ENCODE results near the gene CLIC6.

CLIC6 gene

GRCh38 chr21:34636961-34637360, 31.8 kb upstream of the CLIC6 start:
- Histone ChIP-seq H3K27me3 (ENCODE audit: control insufficient read depth in 2 of 2, insufficient read depth in 2 of 2, low read length in 2 of 2) (no peaks in the 10 kb centered on the region), H3K27ac (ENCODE audit: low read depth in 2 of 2, low read length in 2 of 2) (no peak overlapping the region), H3K9me3 (ENCODE audit: control insufficient read depth in 2 of 2, low read length in 2 of 2) (no peaks in the 10 kb centered on the region), H3K4me1 (ENCODE audit: control insufficient read depth in 2 of 2, insufficient read depth in 2 of 2, low read length in 2 of 2) (no peaks in the 10 kb centered on the region), H3K4me3 (ENCODE audit: low read length in 2 of 2) (no peak overlapping the region), H3K9ac (ENCODE audit: low read depth in 1 of 2, low read length in 2 of 2) (no peak overlapping the region), H3K36me3 (ENCODE audit: control insufficient read depth in 2 of 2, insufficient read depth in 2 of 2, low read length in 2 of 2) (no peaks in the 10 kb centered on the region)

DNA sequence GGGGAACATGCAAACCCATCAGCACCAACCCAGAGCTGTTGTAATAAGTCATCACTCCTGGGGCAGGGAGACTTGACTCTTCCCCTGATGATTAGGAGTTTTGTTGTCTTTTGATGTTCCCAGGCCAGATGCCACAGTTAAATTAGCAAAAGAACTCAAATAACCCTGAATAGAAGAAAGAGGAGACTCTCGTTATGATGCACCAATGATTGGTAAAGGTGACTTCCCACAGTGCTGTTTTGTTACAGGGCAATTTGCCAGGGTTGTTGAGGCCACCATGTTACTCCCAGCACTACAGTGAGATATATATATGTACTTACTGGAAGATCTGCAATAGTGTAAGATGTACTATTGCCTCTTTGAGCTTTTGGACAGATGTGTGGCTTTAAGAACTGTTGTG, 29.5 kb upstream of the CLIC6 start:
- no peaks in the 10 kb centered on the region for H3K4me1 ChIP-seq (ENCODE audit: control insufficient read depth in 2 of 2, insufficient read depth in 2 of 2, low read length in 2 of 2)
- H3K9ac ChIP-seq (ENCODE audit: low read depth in 1 of 2, low read length in 2 of 2), result no peak overlapping the region
- no peak overlapping the region for H3K27ac ChIP-seq (ENCODE audit: low read depth in 2 of 2, low read length in 2 of 2)
- no peak overlapping the region for H3K4me3 ChIP-seq (ENCODE audit: low read length in 2 of 2)
- H3K9me3 ChIP-seq (ENCODE audit: control insufficient read depth in 2 of 2, low read length in 2 of 2), result no peaks in the 10 kb centered on the region
- no peaks in the 10 kb centered on the region for H3K36me3 ChIP-seq (ENCODE audit: control insufficient read depth in 2 of 2, insufficient read depth in 2 of 2, low read length in 2 of 2)
- no peaks in the 10 kb centered on the region for H3K27me3 ChIP-seq (ENCODE audit: control insufficient read depth in 2 of 2, insufficient read depth in 2 of 2, low read length in 2 of 2)

- Histone ChIP-seq H3K27ac (ENCODE audit: low read depth in 2 of 2, low read length in 2 of 2) (no peak overlapping the region), H3K4me1 (ENCODE audit: control insufficient read depth in 2 of 2, insufficient read depth in 2 of 2, low read length in 2 of 2) (no peaks in the 10 kb centered on the region), H3K27me3 (ENCODE audit: control insufficient read depth in 2 of 2, insufficient read depth in 2 of 2, low read length in 2 of 2) (no peaks in the 10 kb centered on the region), H3K9ac (ENCODE audit: low read depth in 1 of 2, low read length in 2 of 2) (no peak overlapping the region), H3K36me3 (ENCODE audit: control insufficient read depth in 2 of 2, insufficient read depth in 2 of 2, low read length in 2 of 2) (no peaks in the 10 kb centered on the region), H3K4me3 (ENCODE audit: low read length in 2 of 2) (peak overlapping the region in 1 of 2 donors; percentile 42), H3K9me3 (ENCODE audit: control insufficient read depth in 2 of 2, low read length in 2 of 2) (no peaks in the 10 kb centered on the region)
Measured at GRCh38 chr21:34639882-34640788, 28.7 kb upstream of the CLIC6 start.

GRCh38 chr21:34640858-34641257, 27.9 kb upstream of the CLIC6 start:
- H3K9me3 ChIP-seq (ENCODE audit: control insufficient read depth in 2 of 2, low read length in 2 of 2), result no peaks in the 10 kb centered on the region
- H3K27me3 ChIP-seq (ENCODE audit: control insufficient read depth in 2 of 2, insufficient read depth in 2 of 2, low read length in 2 of 2), result no peaks in the 10 kb centered on the region
- H3K27ac ChIP-seq (ENCODE audit: low read depth in 2 of 2, low read length in 2 of 2), result no peak overlapping the region
- H3K9ac ChIP-seq (ENCODE audit: low read depth in 1 of 2, low read length in 2 of 2), result no peak overlapping the region
- H3K4me3 ChIP-seq (ENCODE audit: low read length in 2 of 2), result no peak overlapping the region
- H3K4me1 ChIP-seq (ENCODE audit: control insufficient read depth in 2 of 2, insufficient read depth in 2 of 2, low read length in 2 of 2), result no peaks in the 10 kb centered on the region
- H3K36me3 ChIP-seq (ENCODE audit: control insufficient read depth in 2 of 2, insufficient read depth in 2 of 2, low read length in 2 of 2), result no peaks in the 10 kb centered on the region

DNA sequence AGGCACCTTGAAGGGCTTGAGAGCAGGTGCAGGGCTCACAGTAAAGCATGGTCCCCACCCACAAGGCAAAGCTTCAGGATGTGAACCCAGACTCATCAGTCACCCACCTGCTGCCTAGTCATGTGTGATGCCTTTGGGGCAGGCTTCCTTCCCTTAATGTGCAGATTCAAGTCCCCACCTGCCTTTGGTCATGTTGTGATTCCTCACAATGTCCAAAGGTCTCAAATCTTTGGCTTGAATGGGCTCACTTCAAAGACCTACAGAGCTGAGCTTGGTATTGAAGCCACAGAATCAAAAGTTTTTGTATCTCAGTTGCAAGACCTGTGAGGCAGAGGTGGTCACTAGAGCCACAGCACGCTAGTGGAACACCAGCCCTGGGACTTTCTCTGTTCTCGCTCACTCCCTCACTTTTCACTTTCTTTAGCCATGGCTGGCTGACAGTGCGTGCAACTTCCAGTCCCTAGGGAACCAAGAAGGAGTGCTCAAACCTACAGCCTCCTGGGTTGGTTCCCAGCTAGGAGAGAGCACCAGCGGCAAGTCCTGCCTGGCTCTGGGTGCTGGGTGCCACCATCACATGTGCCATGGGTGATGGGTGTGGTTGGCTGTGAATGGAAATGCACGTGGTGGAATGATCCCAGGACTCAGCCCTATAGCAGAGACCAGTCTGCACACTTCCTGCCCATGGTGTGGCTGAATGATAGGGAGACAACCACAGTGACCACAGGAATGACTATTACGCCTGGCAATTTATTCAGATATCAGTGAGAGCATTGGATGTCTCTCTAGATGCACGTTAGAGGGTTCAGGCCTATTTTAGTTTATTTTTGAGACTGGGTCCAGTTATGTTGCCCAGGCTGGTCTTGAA, 26.4 kb upstream of the CLIC6 start:
- Histone ChIP-seq H3K4me1 (ENCODE audit: control insufficient read depth in 2 of 2, insufficient read depth in 2 of 2, low read length in 2 of 2) (no peaks in the 10 kb centered on the region), H3K4me3 (ENCODE audit: low read length in 2 of 2) (no peak overlapping the region), H3K27me3 (ENCODE audit: control insufficient read depth in 2 of 2, insufficient read depth in 2 of 2, low read length in 2 of 2) (no peaks in the 10 kb centered on the region), H3K36me3 (ENCODE audit: control insufficient read depth in 2 of 2, insufficient read depth in 2 of 2, low read length in 2 of 2) (no peaks in the 10 kb centered on the region), H3K9ac (ENCODE audit: low read depth in 1 of 2, low read length in 2 of 2) (no peak overlapping the region), H3K9me3 (ENCODE audit: control insufficient read depth in 2 of 2, low read length in 2 of 2) (no peaks in the 10 kb centered on the region), H3K27ac (ENCODE audit: low read depth in 2 of 2, low read length in 2 of 2) (no peak overlapping the region)

DNA sequence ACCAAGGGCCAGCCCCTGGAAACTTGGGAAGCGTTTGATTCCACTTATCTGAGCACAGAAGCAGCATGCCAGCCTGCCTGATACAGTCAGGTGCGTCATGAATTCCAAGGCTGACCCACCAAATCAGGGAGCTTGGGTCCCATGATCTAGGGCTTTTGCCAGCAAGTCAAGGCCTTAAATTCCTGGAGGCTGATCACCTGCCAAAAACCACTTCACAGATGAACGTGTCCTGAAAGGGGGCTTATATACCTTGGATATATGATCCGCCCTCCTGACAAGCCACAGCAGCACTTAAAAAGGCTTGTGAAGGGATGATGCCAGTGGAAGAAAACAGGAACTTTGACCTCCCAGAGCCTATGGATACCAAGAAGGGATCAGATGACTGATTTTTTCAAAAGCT, 24.0 kb upstream of the CLIC6 start:
- H3K4me1 ChIP-seq (ENCODE audit: control insufficient read depth in 2 of 2, insufficient read depth in 2 of 2, low read length in 2 of 2), result no peaks in the 10 kb centered on the region
- H3K9ac ChIP-seq (ENCODE audit: low read depth in 1 of 2, low read length in 2 of 2), result no peak overlapping the region
- H3K27ac ChIP-seq (ENCODE audit: low read depth in 2 of 2, low read length in 2 of 2), result no peak overlapping the region
- H3K27me3 ChIP-seq (ENCODE audit: control insufficient read depth in 2 of 2, insufficient read depth in 2 of 2, low read length in 2 of 2), result no peaks in the 10 kb centered on the region
- no peak overlapping the region for H3K4me3 ChIP-seq (ENCODE audit: low read length in 2 of 2)
- H3K36me3 ChIP-seq (ENCODE audit: control insufficient read depth in 2 of 2, insufficient read depth in 2 of 2, low read length in 2 of 2), result no peaks in the 10 kb centered on the region
- no peaks in the 10 kb centered on the region for H3K9me3 ChIP-seq (ENCODE audit: control insufficient read depth in 2 of 2, low read length in 2 of 2)

GRCh38 chr21:34647555-34647954, 21.2 kb upstream of the CLIC6 start:
- H3K4me1 ChIP-seq (ENCODE audit: control insufficient read depth in 2 of 2, insufficient read depth in 2 of 2, low read length in 2 of 2), result no peaks in the 10 kb centered on the region
- H3K9ac ChIP-seq (ENCODE audit: low read depth in 1 of 2, low read length in 2 of 2), result no peak overlapping the region

GRCh38 chr21:34648739-34649297, 20.0 kb upstream of the CLIC6 start:
- H3K4me1 ChIP-seq (ENCODE audit: control insufficient read depth in 2 of 2, insufficient read depth in 2 of 2, low read length in 2 of 2), result no peaks in the 10 kb centered on the region
- H3K9me3 ChIP-seq (ENCODE audit: control insufficient read depth in 2 of 2, low read length in 2 of 2), result no peaks in the 10 kb centered on the region
- no peak overlapping the region for H3K9ac ChIP-seq (ENCODE audit: low read depth in 1 of 2, low read length in 2 of 2)
- H3K36me3 ChIP-seq (ENCODE audit: control insufficient read depth in 2 of 2, insufficient read depth in 2 of 2, low read length in 2 of 2), result no peaks in the 10 kb centered on the region
- H3K27ac ChIP-seq (ENCODE audit: low read depth in 2 of 2, low read length in 2 of 2), result no peak overlapping the region
- no peak overlapping the region for H3K4me3 ChIP-seq (ENCODE audit: low read length in 2 of 2)
- no peaks in the 10 kb centered on the region for H3K27me3 ChIP-seq (ENCODE audit: control insufficient read depth in 2 of 2, insufficient read depth in 2 of 2, low read length in 2 of 2)

More at GRCh38 chr21:34647555-34647954, 21.2 kb upstream of the CLIC6 start:
- no peaks in the 10 kb centered on the region for H3K9me3 ChIP-seq (ENCODE audit: control insufficient read depth in 2 of 2, low read length in 2 of 2)
- no peaks in the 10 kb centered on the region for H3K36me3 ChIP-seq (ENCODE audit: control insufficient read depth in 2 of 2, insufficient read depth in 2 of 2, low read length in 2 of 2)
- H3K27me3 ChIP-seq (ENCODE audit: control insufficient read depth in 2 of 2, insufficient read depth in 2 of 2, low read length in 2 of 2), result no peaks in the 10 kb centered on the region
- H3K4me3 ChIP-seq (ENCODE audit: low read length in 2 of 2), result no peak overlapping the region
- no peak overlapping the region for H3K27ac ChIP-seq (ENCODE audit: low read depth in 2 of 2, low read length in 2 of 2)

GRCh38 chr21:34649400-34649799, 19.4 kb upstream of the CLIC6 start:
- no peak overlapping the region for H3K4me3 ChIP-seq (ENCODE audit: low read length in 2 of 2)
- no peaks in the 10 kb centered on the region for H3K27me3 ChIP-seq (ENCODE audit: control insufficient read depth in 2 of 2, insufficient read depth in 2 of 2, low read length in 2 of 2)

More at GRCh38 chr21:34649400-34649799, 19.4 kb upstream of the CLIC6 start:
- H3K27ac ChIP-seq (ENCODE audit: low read depth in 2 of 2, low read length in 2 of 2), result no peak overlapping the region
- H3K36me3 ChIP-seq (ENCODE audit: control insufficient read depth in 2 of 2, insufficient read depth in 2 of 2, low read length in 2 of 2), result no peaks in the 10 kb centered on the region
- no peak overlapping the region for H3K9ac ChIP-seq (ENCODE audit: low read depth in 1 of 2, low read length in 2 of 2)
- H3K9me3 ChIP-seq (ENCODE audit: control insufficient read depth in 2 of 2, low read length in 2 of 2), result no peaks in the 10 kb centered on the region
- H3K4me1 ChIP-seq (ENCODE audit: control insufficient read depth in 2 of 2, insufficient read depth in 2 of 2, low read length in 2 of 2), result no peaks in the 10 kb centered on the region

Data from mucosa of rectum (tissue), 2 donors.